ENCODE data around the gene ZNHIT2. TPM values are rescaled to one million over a fixed set of nuclear protein-coding genes. Genes with fewer than 3 reads are reported as not detected.

The ZNHIT2 gene
- total RNA-seq, 2 donors from 2014 or later: 18.7 to 33.9 TPM

- intact Hi-C loops (cut with DNase I): no loop called here
These were observed 50.1 kb downstream of the ZNHIT2 start for GRCh38 chr11:65067446-65067845.

GRCh38 chr11:65066805-65067291 lies 50.7 kb downstream of the ZNHIT2 start:
- intact Hi-C loops (cut with DNase I): no loop called here

More at GRCh38 chr11:65067446-65067845, 50.1 kb downstream of the ZNHIT2 start:
- WGBS, 2 donors: 73 to 92% methylated on average over 2 to 10 of the region's 10 CpGs
- Histone ChIP-seq H3K4me3 (no peak overlapping the region), H3K27me3 (no peaks in the 10 kb centered on the region), H3K36me3 (replicated peaks in 1 of 2; ENCODE audit: insufficient read depth in 1 of 2, low read depth in 2 of 2) (no peaks in the 10 kb centered on the region), H3K27ac (no peak overlapping the region), H3K4me1 (no peaks in the 10 kb centered on the region), H3K9me3 (no peaks in the 10 kb centered on the region)
- TF ChIP-seq CTCF (IDR thresholded peaks at IDR 0.05) (no peak), POLR2A (IDR thresholded peaks at IDR 0.05) (no peak)
- no peak for DNase-seq
- ATAC-seq: no peak

More at GRCh38 chr11:65066805-65067291, 50.7 kb downstream of the ZNHIT2 start:
- no peak for ATAC-seq
- no peak overlapping the region for H3K27ac ChIP-seq
- 88% methylated on average over 1 to 4 of the region's 4 CpGs for WGBS, 2 donors
- no peak for DNase-seq
- H3K36me3 ChIP-seq (replicated peaks in 1 of 2; ENCODE audit: insufficient read depth in 1 of 2, low read depth in 2 of 2): no peaks in the 10 kb centered on the region
- H3K4me3 ChIP-seq: no peak overlapping the region
- H3K4me1 ChIP-seq: no peaks in the 10 kb centered on the region
- no peak for TF ChIP-seq POLR2A (IDR thresholded peaks at IDR 0.05)
- TF ChIP-seq CTCF (IDR thresholded peaks at IDR 0.05): no peak
- no peaks in the 10 kb centered on the region for H3K27me3 ChIP-seq
- H3K9me3 ChIP-seq: no peaks in the 10 kb centered on the region

Small RNA genes within 50 kb of the gene (microRNA-seq; reads per million reads assigned to microRNA genes)
- gene MIR6751 (ENCODE audit: borderline number of aligned reads in 2 of 2, borderline replicate concordance in 2 of 2): 0 reads per million in 2 donors

Small RNA genes within 50 kb of the gene (small RNA-seq; reads per million reads assigned to genes)
- not detected for gene HIGD1AP10
- not detected for gene PDCL2P2
- 0.23 reads per million for gene RNU2-23P

Other genes starting within 250 kb of the ZNHIT2 start
- gene EHD1, start 239.1 kb downstream of the ZNHIT2 start, total RNA-seq: 10 to 100 TPM; 18.7 to 45.2 TPM
- 10 to 100 TPM; 16.3 to 34.3 TPM for gene ATG2A, start 200.5 kb downstream of the ZNHIT2 start, total RNA-seq
- 10 to 100 TPM; 12.7 to 35.6 TPM for gene PPP2R5B, start 193.0 kb downstream of the ZNHIT2 start, total RNA-seq
- gene GPHA2, start 181.8 kb downstream of the ZNHIT2 start, total RNA-seq: 10 to 100 TPM in 1 of 2 donors, 1 to 10 TPM in 1; 7.3 to 18.5 TPM
- gene MAJIN, start 145.6 kb downstream of the ZNHIT2 start, total RNA-seq: under 1 TPM in 1 of 2 donors, not detected in 1; 0.78 TPM
- 10 to 100 TPM in 1 of 2 donors, 1 to 10 TPM in 1; 2.3 to 20.8 TPM for gene BATF2, start 120.7 kb downstream of the ZNHIT2 start, total RNA-seq
- 10 to 100 TPM; 67.6 to 75.5 TPM for gene ARL2, start 103.5 kb downstream of the ZNHIT2 start, total RNA-seq
- gene SNX15, start 90.3 kb downstream of the ZNHIT2 start, total RNA-seq: 10 to 100 TPM in 1 of 2 donors, 1 to 10 TPM in 1; 7.9 to 10.6 TPM
- gene SAC3D1, start 76.5 kb downstream of the ZNHIT2 start, total RNA-seq: 10 to 100 TPM in 1 of 2 donors, 1 to 10 TPM in 1; 5.4 to 30.3 TPM
- 10 to 100 TPM in 1 of 2 donors, 1 to 10 TPM in 1; 1.6 to 11.5 TPM for gene NAALADL1, start 59.1 kb downstream of the ZNHIT2 start, total RNA-seq
- 1 to 10 TPM in 1 of 2 donors, not detected in 1; 2.3 TPM for gene CDCA5, start 33.7 kb downstream of the ZNHIT2 start, total RNA-seq
- 10 to 100 TPM; 23.1 to 29.3 TPM for gene ZFPL1, start 33.5 kb downstream of the ZNHIT2 start, total RNA-seq
- 100 to 1,000 TPM; 206 to 360 TPM for gene VPS51, start 21.5 kb downstream of the ZNHIT2 start, total RNA-seq
- gene TM7SF2, start 5.8 kb downstream of the ZNHIT2 start, total RNA-seq: 10 to 100 TPM; 25.4 to 85.6 TPM
- 1,000 to 10,000 TPM; 1,320 to 1,355 TPM for gene FAU, start 4.4 kb upstream of the ZNHIT2 start, total RNA-seq
- gene MRPL49, start 4.6 kb upstream of the ZNHIT2 start, total RNA-seq: 10 to 100 TPM; 34.2 to 35.6 TPM
- 10 to 100 TPM; 41.0 to 97.2 TPM for gene SYVN1, start 16.8 kb upstream of the ZNHIT2 start, total RNA-seq
- not detected for gene SPDYC, start 52.5 kb upstream of the ZNHIT2 start, total RNA-seq
- gene CAPN1, start 64.2 kb upstream of the ZNHIT2 start, total RNA-seq: 100 to 1,000 TPM; 142 to 245 TPM
- 10 to 100 TPM in 1 of 2 donors, 1 to 10 TPM in 1; 7.3 to 19.1 TPM for gene POLA2, start 144.3 kb upstream of the ZNHIT2 start, total RNA-seq
- 10 to 100 TPM in 1 of 2 donors, 1 to 10 TPM in 1; 8.3 to 16.8 TPM for gene CDC42EP2, start 197.2 kb upstream of the ZNHIT2 start, total RNA-seq
- 10 to 100 TPM; 18.1 to 30.1 TPM for gene DPF2, start 216.2 kb upstream of the ZNHIT2 start, total RNA-seq
- not detected for gene TIGD3, start 237.1 kb upstream of the ZNHIT2 start, total RNA-seq